AG08395 (cell line): ENCODE results near the gene CAMK1D.

Experiments used
- DNase-seq: peaks from one replicate; pipeline ENCODE4 v3.0.0; 2012; ENCODE audit warnings: mixed read lengths, low spot score

Gene CAMK1D

GRCh38 chr10:12375076-12375504 is 25.7 kb downstream of the CAMK1D start:
- DNase-seq: no peak

- no peak for DNase-seq
Measured at GRCh38 chr10:12376211-12376610, 26.9 kb downstream of the CAMK1D start.

GRCh38 chr10:12377658-12378290 is 28.4 kb downstream of the CAMK1D start:
- DNase-seq: no peak

DNA sequence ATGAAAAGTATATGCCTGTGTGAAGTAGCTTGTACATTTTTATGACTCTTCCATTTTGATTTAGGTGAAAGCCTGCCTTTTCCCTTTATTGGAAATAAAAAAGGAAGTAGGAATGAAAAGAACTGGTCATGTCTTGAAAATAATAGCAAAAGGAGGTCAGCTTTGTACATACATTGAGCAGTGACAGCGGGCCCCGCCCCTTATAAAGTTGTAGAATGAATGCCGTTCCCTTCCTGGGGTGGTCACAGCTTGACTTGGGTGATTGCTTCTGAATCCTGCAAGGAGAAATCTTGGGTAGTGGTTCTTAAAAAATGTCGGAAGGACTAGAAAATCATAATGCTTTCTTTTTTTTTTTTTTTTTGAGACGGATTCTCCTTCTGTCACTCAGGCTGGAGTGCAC is 31.7 kb downstream of the CAMK1D start:
- no peak for DNase-seq

GRCh38 chr10:12381536-12382156 is 32.3 kb downstream of the CAMK1D start:
- DNase-seq: no peak

DNA sequence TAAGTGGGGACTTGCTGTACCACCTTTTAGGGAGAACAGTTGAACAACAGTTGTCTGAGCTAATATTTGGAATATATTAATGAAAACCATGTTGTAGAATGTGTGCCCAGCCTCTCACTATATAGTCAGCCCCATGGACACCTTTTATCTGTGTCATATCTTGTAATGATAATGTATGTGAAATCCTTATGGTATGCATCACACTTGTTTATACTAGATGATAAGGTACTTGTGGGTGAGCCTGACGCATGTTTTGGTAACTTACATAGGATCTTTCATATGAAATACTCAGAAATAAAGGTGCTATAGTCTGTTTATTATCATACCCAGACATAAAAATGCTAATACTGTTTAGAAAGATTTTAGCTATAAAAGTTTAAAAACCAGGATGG is 32.8 kb downstream of the CAMK1D start:
- no peak for DNase-seq

DNA sequence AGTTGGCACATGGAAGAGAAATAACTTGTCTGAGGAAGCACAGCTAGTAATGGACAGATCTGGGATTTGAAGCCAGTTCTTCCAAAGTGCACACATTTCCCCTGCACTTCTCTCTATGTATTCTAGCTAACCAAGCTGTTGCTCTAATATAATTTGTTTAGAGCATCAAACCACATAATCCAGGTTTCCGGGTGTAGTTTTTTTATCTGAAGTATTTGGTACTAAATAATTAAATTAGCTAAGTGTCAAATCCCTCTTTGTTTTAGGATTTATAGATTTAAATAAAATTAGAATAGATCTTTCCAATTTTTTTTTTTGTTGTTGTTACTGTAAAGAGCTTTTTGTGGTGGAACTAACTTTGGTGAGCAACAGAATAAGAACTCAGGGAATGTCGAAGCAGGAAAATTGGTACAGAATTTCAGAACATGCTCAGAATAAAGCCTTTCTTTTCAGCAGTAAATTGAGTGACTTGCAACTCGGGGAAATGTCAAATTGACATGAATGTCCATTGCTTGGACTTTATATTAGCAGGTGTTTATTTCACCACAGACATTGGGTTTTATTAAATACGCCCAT is 33.7 kb downstream of the CAMK1D start:
- no peak for DNase-seq

- DNase-seq: no peak
Measured at GRCh38 chr10:12384906-12385305, 35.6 kb downstream of the CAMK1D start.

DNA sequence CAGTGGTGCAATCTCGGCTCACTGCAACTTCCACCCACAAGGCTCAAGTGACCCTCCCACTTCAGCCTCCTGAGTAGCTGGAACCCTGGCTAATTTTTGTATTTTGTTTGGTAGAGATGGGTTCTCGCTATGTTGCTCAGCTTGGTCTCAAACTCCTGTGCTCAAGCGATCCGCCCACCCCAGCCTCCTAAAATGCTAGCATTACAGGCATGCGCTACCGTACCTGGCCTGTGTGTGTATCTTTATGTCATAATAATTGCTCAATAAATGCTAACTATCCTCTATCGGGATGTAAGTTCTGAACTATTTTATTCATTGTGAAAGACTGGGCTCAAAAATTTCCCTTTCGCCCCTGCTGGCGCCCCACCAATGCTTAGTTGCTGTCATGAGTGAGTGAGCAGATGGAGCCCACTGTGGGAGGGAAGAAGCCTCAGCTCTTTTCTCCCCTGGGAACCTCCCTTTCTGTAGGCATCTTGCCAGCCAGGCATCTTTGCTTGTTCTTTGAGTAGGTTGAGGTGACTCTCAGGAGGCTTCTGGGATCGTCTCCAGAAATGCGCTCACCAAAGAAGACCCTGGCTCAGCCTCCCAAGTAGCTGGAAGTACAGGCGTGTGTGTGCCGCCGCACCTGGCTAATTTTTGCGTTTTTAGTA is 38.3 kb downstream of the CAMK1D start:
- DNase-seq: no peak

DNA sequence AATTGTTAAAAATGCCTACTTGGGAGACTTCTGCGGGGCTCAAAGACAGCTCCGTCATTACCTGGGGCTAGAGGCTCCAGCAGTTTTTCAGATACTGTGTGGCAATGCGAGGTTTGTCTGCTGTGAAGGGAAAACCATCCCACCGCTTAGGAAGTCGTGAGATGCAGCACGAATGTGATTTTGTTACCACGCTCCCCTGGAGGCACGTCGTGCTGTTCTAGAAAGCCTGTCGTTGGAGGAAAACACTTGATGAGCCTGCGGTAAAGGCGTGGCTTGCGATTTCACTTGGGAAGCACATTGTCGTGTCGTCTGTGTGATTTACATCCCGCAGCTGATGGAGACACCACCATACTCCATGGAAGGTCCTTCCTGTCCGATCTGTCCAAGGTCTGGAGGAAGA is 39.3 kb downstream of the CAMK1D start:
- no peak for DNase-seq

- no peak for DNase-seq
Measured at GRCh38 chr10:12389154-12389734, 39.9 kb downstream of the CAMK1D start.

DNA sequence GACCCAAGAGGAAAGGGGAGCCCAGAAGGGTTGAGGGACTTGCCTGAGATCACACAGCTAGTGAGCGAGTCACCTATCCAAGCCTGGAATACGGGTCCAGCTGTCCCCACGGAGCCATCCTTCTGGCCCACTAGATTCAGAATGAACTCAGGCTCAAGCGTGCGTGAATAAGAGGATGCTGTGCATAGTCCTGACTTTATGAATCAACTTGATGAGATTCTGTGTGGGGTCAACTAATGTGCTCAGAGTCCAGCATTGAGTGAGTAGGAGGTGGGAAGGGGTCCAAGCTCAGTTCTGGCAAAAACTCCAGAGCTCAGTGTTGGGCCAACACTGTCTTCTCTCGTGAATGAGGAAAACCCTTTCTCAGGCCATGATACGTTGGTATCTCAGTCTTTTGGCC is 41.4 kb downstream of the CAMK1D start:
- no peak for DNase-seq

- DNase-seq: no peak
Measured at GRCh38 chr10:12391206-12391605, 41.9 kb downstream of the CAMK1D start.

DNA sequence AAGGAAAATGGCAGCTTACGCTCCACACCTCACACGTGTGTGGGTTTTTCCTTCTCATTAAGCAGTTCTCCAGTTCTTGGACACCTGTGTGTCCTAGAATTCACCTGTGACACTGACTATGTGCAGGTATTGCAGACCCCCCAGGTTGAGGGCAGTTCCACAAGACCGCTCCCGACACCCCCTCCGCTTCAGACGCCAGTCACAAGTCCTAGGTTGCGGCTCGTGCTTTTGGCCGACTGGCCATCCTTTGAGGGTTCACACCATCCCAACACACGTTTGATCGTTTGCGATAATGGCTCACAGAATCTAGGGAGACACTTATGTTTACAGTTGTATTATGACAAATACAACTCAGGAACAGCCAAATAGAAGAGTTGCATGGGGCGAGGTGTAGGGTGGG is 44.5 kb downstream of the CAMK1D start:
- no peak for DNase-seq

DNA sequence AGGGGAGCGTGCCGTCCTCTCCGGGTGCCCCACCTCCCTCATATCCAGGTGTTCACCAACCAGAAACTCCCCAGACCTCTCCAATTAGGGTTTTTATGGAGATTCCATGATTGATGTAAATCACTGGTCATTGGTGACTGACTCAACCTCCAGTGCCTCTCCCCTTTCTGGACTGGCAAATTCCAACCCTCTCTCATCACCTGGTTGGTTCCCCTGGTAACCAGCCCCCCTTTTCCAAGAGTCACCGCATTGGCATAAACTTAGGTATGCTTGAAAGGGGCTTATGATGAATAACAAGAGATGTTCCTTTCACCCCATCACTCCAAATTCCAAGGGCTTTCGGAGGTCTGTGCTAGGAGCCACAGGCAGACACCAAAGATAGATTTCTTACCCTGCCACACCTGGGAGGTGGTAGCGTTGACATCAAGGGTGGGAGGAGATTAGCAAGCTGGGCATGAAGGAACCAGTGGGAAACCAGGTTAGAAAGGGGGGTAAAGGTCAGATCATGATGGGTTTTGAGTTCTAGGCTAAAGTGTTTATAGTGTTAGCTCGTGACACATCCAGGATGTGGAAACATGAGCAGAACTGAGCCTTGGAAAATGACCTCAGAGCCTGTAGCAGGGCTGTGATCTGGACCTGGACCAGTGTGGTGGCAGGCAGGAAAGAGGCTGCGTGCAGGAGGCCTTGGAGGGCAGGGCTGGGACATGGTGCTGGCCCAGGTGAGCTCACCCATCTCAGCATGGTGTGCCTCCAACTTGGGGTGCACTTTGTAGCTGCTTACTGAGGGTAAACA is 45.1 kb downstream of the CAMK1D start:
- no peak for DNase-seq

DNA sequence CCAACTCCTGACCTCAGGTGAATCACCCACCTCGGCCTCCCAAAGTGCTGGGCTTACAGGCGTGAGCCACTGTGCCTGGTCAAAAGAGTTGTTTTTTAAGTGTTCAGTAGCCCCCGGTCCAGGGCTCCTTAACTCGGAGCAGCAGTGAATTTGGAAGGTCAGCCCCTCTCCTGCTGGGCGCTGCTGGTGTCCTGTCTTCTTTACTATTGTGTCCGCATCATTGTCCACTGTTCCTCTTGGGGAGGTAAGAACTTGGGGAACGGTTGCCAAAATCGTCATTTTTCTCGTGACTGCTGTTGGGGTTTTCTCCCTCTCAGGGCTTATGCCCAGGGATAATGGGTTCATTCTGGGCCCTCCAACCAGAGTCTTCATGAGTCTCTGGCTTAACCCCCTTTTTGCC is 46.7 kb downstream of the CAMK1D start:
- no peak for DNase-seq

- DNase-seq: no peak
Measured at GRCh38 chr10:12396567-12396966, 47.2 kb downstream of the CAMK1D start.

GRCh38 chr10:12397147-12397896 is 48.0 kb downstream of the CAMK1D start:
- DNase-seq: no peak

DNA sequence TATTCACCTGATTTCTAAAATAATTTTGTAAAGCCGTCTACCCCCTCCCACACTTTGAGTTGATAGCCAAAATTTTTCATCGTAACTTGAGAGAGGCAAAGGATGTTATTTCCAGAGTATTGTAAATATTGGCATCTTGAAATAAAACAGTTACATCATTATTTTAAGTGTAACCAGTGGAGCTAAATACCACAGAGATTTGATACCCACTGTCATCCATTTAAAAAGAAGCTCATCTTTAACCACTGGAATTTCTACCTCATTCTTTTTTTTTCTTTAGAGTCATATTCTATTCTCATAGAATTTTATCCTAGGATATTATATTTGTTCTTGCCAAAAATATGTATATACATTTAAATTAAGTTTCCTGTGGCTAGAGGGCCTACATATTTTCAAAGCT is 48.6 kb downstream of the CAMK1D start:
- no peak for DNase-seq

DNA sequence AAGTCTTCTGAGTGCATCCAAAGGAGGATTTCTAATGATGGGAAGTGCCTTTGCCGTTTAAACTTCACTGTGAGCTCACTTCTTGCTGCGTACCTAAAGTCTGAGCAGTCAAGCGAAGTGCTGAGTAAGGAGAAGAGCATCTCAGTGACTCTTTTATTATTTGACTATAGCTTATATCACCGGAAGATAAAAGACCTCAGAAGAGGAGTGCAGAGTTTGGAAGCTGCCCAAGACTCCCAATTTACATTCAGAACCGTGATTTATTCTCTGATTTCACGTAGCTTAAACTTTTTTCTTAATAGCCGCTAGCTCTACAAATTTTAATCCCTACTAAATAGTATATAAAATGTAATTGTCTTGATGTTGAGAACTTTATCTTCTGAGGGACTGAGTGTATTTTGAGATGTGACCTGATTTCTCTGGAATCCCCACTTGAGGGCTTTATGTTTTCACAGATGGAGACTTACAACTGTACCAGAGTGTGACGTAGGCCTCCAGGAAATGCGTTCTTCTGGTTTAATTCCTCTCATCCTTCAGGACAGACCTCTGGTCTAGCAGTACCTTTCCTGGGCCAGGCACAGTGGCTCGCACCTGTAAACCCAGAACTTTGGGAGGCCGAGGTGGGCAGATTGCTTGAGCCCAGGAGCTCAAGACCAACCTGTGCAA is 51.1 kb downstream of the CAMK1D start:
- no peak for DNase-seq

DNA sequence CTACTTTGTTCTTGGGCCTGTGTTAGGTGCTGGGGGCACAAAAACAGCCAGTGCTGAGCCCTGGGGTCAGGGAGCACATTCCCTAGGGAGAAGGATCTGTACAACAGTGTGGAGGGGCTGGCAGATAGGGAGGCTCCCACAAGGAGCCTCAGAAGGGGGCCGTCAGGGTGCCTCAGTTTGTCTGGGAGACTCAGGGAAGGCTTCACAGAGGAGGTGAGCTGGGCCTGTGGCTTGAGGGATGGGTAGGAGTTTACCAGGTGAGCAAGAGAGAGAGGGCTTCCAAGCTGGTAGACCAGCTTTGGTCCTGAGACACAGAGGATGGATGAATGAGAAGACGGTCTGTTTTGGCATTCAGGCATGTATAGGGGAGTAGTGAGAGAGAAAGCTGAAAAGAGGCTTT is 52.1 kb downstream of the CAMK1D start:
- no peak for DNase-seq
